IMR-90 (cell line): ENCODE results near the gene CLASRP. TPM values are rescaled to one million over a fixed set of nuclear protein-coding genes. Genes with fewer than 3 reads are reported as not detected.

Experiments used
- ATAC-seq: fragments of 200-7000 bp; cut with Tn5 transposase; 2 replicates; pipeline ENCODE4 v1.9.1; 2020; ENCODE audit warnings: low read depth, mild to moderate bottlenecking, moderate library complexity
- BruUV-seq: library from RNA; stranded (reverse); fragments of 400-500 nt; replicated peaks from 2 replicates; lab custom pipeline; 2021; lab: Mats Ljungman, UMichigan
- CTCF ChIA-PET: fragments of 300-600 bp; formaldehyde crosslinking; extraction: SDS; loops from one replicate; lab custom pipeline; 2021; ENCODE audit warnings: antibody characterized with exemption; lab: Yijun Ruan, JAX
- POLR2A ChIA-PET: fragments of 300-600 bp; sonication (Branson Sonifier 250); formaldehyde crosslinking; loops from one replicate; lab custom pipeline; 2022; ENCODE audit warnings: antibody characterized with exemption; ENCODE audit not compliant: unreplicated experiment; lab: Charles Lee
- DNase-seq: peaks from one replicate; pipeline ENCODE4 v3.0.0; 2013
- H2AFZ ChIP-seq: replicated peaks from 2 replicates; pipeline ENCODE3; 2013; ENCODE audit warnings: low read length, mild to moderate bottlenecking; ENCODE audit not compliant: poor library complexity
- H2AK5ac ChIP-seq: 2 replicates; pipeline ENCODE4 v1.6.1; 2013; ENCODE audit warnings: low read depth, low read length, inconsistent platforms
- H2AK9ac ChIP-seq: replicated peaks from 2 replicates; pipeline ENCODE3; 2013; ENCODE audit warnings: mild to moderate bottlenecking, low read depth, low read length, moderate library complexity; ENCODE audit not compliant: poor library complexity
- H2BK120ac ChIP-seq: 2 replicates; pipeline ENCODE4 v1.6.1; 2013; ENCODE audit warnings: low read depth, low read length, inconsistent platforms
- H2BK15ac ChIP-seq: 3 replicates; pipeline ENCODE4 v1.6.1; 2013; ENCODE audit warnings: low read depth, low read length, inconsistent platforms
- H2BK20ac ChIP-seq: 2 replicates; pipeline ENCODE4 v1.6.1; 2013; ENCODE audit warnings: low read depth, mild to moderate bottlenecking, inconsistent platforms, low read length, moderate library complexity
- H2BK5ac ChIP-seq: 2 replicates; pipeline ENCODE4 v1.6.1; 2013; ENCODE audit warnings: mild to moderate bottlenecking, low read depth, low read length, inconsistent platforms; ENCODE audit not compliant: poor library complexity, severe bottlenecking
- H3K14ac ChIP-seq: replicated peaks from 2 replicates; pipeline ENCODE4 v1.6.1; 2013; ENCODE audit warnings: low read depth, low read length, inconsistent platforms
- H3K18ac ChIP-seq: 2 replicates; pipeline ENCODE4 v1.6.1; 2013; ENCODE audit warnings: low read depth, low read length, control low read depth
- H3K23ac ChIP-seq: 2 replicates; pipeline ENCODE4 v1.6.1; 2013; ENCODE audit warnings: low read depth, low read length, inconsistent platforms
- H3K27ac ChIP-seq: 2 replicates; pipeline ENCODE4 v1.5.1; 2013; ENCODE audit warnings: mild to moderate bottlenecking, control low read depth, low read length; ENCODE audit not compliant: insufficient read depth
- H3K27me3 ChIP-seq: 2 replicates; pipeline ENCODE4 v1.6.1; 2013; ENCODE audit warnings: low read length; ENCODE audit not compliant: control insufficient read depth, insufficient read depth
- H3K36me3 ChIP-seq: 2 replicates; pipeline ENCODE4 v1.6.1; 2013; ENCODE audit warnings: low read length, mixed read lengths; ENCODE audit not compliant: control insufficient read depth, insufficient read depth
- H3K4ac ChIP-seq: 2 replicates; pipeline ENCODE4 v1.6.1; 2013; ENCODE audit warnings: low read depth, low read length, inconsistent platforms
- H3K4me1 ChIP-seq: 2 replicates; pipeline ENCODE4 v1.6.1; 2013; ENCODE audit warnings: low read length, mixed read lengths; ENCODE audit not compliant: control insufficient read depth, insufficient read depth
- H3K4me2 ChIP-seq: 2 replicates; pipeline ENCODE4 v1.6.1; 2013; ENCODE audit warnings: low read depth, mild to moderate bottlenecking, control low read depth, low read length, moderate library complexity
- H3K4me3 ChIP-seq: 2 replicates; pipeline ENCODE4 v1.5.1; 2013; ENCODE audit warnings: low read depth, mild to moderate bottlenecking, control low read depth, low read length, moderate library complexity; ENCODE audit not compliant: insufficient read depth
- H3K56ac ChIP-seq: 2 replicates; pipeline ENCODE4 v1.6.1; 2013; ENCODE audit warnings: low read length, inconsistent platforms; ENCODE audit not compliant: insufficient read depth; ENCODE audit errors: extremely low read depth
- H3K79me1 ChIP-seq, 2 experiments: 2 replicates each; pipeline ENCODE4 v1.6.1; 2013; ENCODE audit warnings: low read length in 2 of 2, inconsistent platforms in 1 of 2, low read depth in 1 of 2
- H3K9ac ChIP-seq: 2 replicates; pipeline ENCODE4 v1.6.1; 2013; ENCODE audit warnings: low read depth, low read length, control low read depth
- H3K9me1 ChIP-seq: 2 replicates; pipeline ENCODE4 v1.6.1; 2013; ENCODE audit warnings: low read length, inconsistent platforms; ENCODE audit not compliant: insufficient read depth
- H3K9me3 ChIP-seq: 2 replicates; pipeline ENCODE4 v1.6.1; 2013; ENCODE audit warnings: low read length; ENCODE audit not compliant: control insufficient read depth, insufficient read depth
- H4K20me1 ChIP-seq: 2 replicates; pipeline ENCODE4 v1.6.1; 2013; ENCODE audit warnings: low read length, inconsistent platforms; ENCODE audit not compliant: insufficient read depth
- H4K5ac ChIP-seq: 2 replicates; pipeline ENCODE4 v1.6.1; 2013; ENCODE audit warnings: mild to moderate bottlenecking, low read depth, low read length, control low read depth
- H4K8ac ChIP-seq, 2 experiments: 2 replicates each; pipeline ENCODE4 v1.6.1; 2013; ENCODE audit warnings: low read depth in 2 of 2, low read length in 2 of 2, control low read depth in 1 of 2, inconsistent platforms in 1 of 2
- H4K91ac ChIP-seq: 2 replicates; pipeline ENCODE4 v1.6.1; 2013; ENCODE audit warnings: low read depth, low read length, inconsistent platforms; ENCODE audit not compliant: insufficient read depth
- BHLHE40 ChIP-seq: fragments of 150-350 bp; IDR thresholded peaks from 2 replicates; pipeline ENCODE4 v1.6.1; 2016; ENCODE audit warnings: mild to moderate bottlenecking, low read depth, low read length
- CEBPB ChIP-seq: IDR thresholded peaks from 2 replicates; pipeline ENCODE4 v1.6.1; 2012; ENCODE audit warnings: low read depth, low read length, improper control_type of control experiment
- CHD1 ChIP-seq: IDR thresholded peaks from 2 replicates; pipeline ENCODE4 v1.6.1; 2012; ENCODE audit warnings: low read depth, low read length, improper control_type of control experiment
- FOS ChIP-seq: fragments of 150-350 bp; IDR thresholded peaks from 2 replicates; pipeline ENCODE4 v1.6.1; 2016; ENCODE audit warnings: low read depth, low read length
- MAFK ChIP-seq: IDR thresholded peaks from 2 replicates; pipeline ENCODE4 v1.6.1; 2012; ENCODE audit warnings: low read depth, low read length, improper control_type of control experiment
- MAZ ChIP-seq: IDR thresholded peaks from 2 replicates; pipeline ENCODE4 v1.6.1; 2012; ENCODE audit warnings: low read depth, mild to moderate bottlenecking, low read length, improper control_type of control experiment, moderate library complexity, borderline replicate concordance
- MXI1 ChIP-seq: IDR thresholded peaks from 2 replicates; pipeline ENCODE4 v1.6.1; 2012; ENCODE audit warnings: low read depth, mild to moderate bottlenecking, low read length, moderate library complexity, borderline replicate concordance
- POLR2A ChIP-seq: IDR thresholded peaks from 2 replicates; pipeline ENCODE4 v1.6.1; 2012; ENCODE audit warnings: mild to moderate bottlenecking, low read depth, low read length
- RAD21 ChIP-seq: IDR thresholded peaks from 2 replicates; pipeline ENCODE4 v1.6.1; 2012; ENCODE audit warnings: low read length, improper control_type of control experiment
- RCOR1 ChIP-seq: IDR thresholded peaks from 2 replicates; pipeline ENCODE4 v1.6.1; 2012; ENCODE audit warnings: mild to moderate bottlenecking, low read length, improper control_type of control experiment; ENCODE audit not compliant: insufficient replicate concordance
- RFX5 ChIP-seq: IDR thresholded peaks from 2 replicates; pipeline ENCODE4 v1.8.0; 2012; ENCODE audit warnings: low read depth, mild to moderate bottlenecking, low read length, moderate library complexity
- SMC3 ChIP-seq: fragments of 150-350 bp; IDR thresholded peaks from 2 replicates; pipeline ENCODE4 v1.6.1; 2016; ENCODE audit warnings: low read depth, mild to moderate bottlenecking, antibody characterized with exemption, low read length, moderate library complexity
- USF2 ChIP-seq: fragments of 150-350 bp; IDR thresholded peaks from 2 replicates; pipeline ENCODE4 v1.6.1; 2017; ENCODE audit warnings: mild to moderate bottlenecking, antibody characterized with exemption, low read length, low read depth
- WGBS, 2 experiments: methylation state at CpG; one replicate each; pipeline versions ENCODE4 v1.1.5 to v1.1.7; 2013; ENCODE audit warnings: missing lambda C conversion rate in 2 of 2; ENCODE audit not compliant: insufficient read length in 1 of 2; ENCODE audit errors: extremely low coverage in 2 of 2; 5-methylcytosine and 5-hydroxymethylcytosine counted together
- dilution Hi-C: fragments of 300-500 bp; cut with HindIII; formaldehyde crosslinking; loops from one replicate; pipeline ENCODE4 v1.14.3; 2018; ENCODE audit warnings: low sequenced_read_pairs; ENCODE audit not compliant: unreplicated experiment
- in situ Hi-C: fragments of 300-500 bp; cut with MboI; formaldehyde crosslinking; loops from 3 replicates; pipeline ENCODE4 v1.14.3; 2019; ENCODE audit warnings: low sequenced_read_pairs, inconsistent platforms, mixed read lengths
- intact Hi-C: fragments of 100-400 bp; cut with micrococcal nuclease; formaldehyde crosslinking; loops from 2 replicates; pipeline ENCODE4 v1.10.0; 2022
- polyA plus RNA-seq, 3 experiments: library from polyadenylated mRNA; depleted of rRNA; stranded (reverse); fragments of >200 nt; gene quantifications; 2 replicates each; pipeline ENCODE4 v1.2.3, GENCODE V29; 2012; ENCODE audit warnings: low replicate concordance in 1 of 3
- total RNA-seq: library from RNA; depleted of rRNA; stranded (reverse); fragments of >200 nt; gene quantifications from 2 replicates; pipeline ENCODE4 v1.2.3, GENCODE V29; 2012
- TF ChIP-seq, protein P1 (sequence below): fragments of 150-350 bp; IDR thresholded peaks from 2 replicates; pipeline ENCODE4 v1.6.1; 2016; ENCODE audit warnings: low read depth, mild to moderate bottlenecking, low read length, moderate library complexity, borderline replicate concordance

CLASRP gene
- total and polyA plus RNA-seq, 2 of the 4 experiments (the other 2 are of a cell fraction), result 19.9 to 31.7 TPM

DNA sequence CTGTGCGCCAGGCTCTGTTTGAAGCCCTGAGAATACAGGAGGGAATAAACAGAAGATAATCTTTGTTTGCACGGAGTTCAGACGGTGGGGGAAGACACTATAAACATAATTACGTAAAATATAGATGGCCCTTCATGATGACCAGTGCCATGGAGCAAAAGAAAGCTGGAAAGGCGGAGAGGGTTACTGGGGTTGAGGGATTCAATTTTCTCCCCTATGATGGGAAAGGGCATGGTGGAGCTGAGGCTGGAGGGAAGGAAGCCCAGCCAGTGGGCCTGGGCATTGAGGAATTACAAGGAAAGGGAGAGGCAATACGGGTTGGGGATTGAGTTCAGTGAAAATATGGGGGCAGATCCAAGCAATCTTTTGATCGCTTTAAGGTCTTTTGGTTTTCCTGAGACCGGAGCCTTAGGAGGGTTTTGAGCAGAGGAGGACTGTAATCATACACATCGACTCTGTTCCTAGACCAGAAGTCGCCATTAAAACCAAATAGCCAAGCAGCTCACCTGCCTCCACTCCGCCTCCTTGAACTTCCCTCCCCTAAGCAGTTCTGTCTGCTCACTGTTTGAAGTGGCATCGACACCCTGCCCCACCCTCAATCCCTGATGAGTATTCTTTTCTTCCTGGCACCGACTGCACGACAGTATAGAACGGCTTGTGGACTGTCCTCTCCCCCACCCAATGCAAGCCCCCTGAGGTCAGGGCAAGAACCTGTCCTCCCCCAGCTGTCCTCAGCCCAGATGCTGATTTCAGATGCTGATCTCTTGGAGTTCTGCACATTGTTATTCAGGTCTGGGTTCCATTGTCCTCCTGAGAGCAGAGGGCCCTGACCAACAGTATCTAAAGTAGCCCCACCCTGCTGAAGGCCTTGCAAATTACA is 38.2 kb downstream of the CLASRP start:
- H2BK15ac ChIP-seq, result no peak overlapping the region
- peak overlapping the region; percentile 16; the same call in 1 of the 2 replicates for H3K23ac ChIP-seq
- no peak overlapping the region; the same call in none of the 2 replicates for H2AK5ac ChIP-seq
- ATAC-seq (no peak), DNase-seq (no peak)
- peaks cover 15% of the 10 kb centered on the region for H3K9me1 ChIP-seq
- H3K18ac ChIP-seq, result no peak overlapping the region
- H3K36me3 ChIP-seq, result peaks cover 6% of the 10 kb centered on the region
- H4K5ac ChIP-seq, result peak overlapping the region; percentile 0
- in situ Hi-C loops (no loop called here), dilution Hi-C loops (no loop called here), intact Hi-C loops (no loop called here)
- H3K79me1 ChIP-seq, result peaks cover 13 to 37% of the 10 kb centered on the region in 2 experiments
- no peak overlapping the region for H3K4me3 ChIP-seq
- H4K8ac ChIP-seq, result peak overlapping the region; percentile 54 to 85; a peak in 2 of 4 replicates
- no peak overlapping the region for H3K9ac ChIP-seq
- H3K27me3 ChIP-seq, result no peaks in the 10 kb centered on the region
- H3K56ac ChIP-seq, result no peak overlapping the region
- BruUV-seq, result no TSS peak
- no peak overlapping the region for H2BK20ac ChIP-seq
- H3K4ac ChIP-seq, result 0 out of 2 replicates have a peak overlapping the region, but pooled peaks have one; percentile 30
- peak overlapping the region; percentile 65 for H3K4me2 ChIP-seq
- 82% methylated on average over 6 of the region's 15 CpGs; no CpG with 5 or more reads in 1 of the 2 experiments for WGBS, 2 experiments
- POLR2A ChIA-PET, result no interaction called here
- no peak overlapping the region for H3K14ac ChIP-seq
- H4K91ac ChIP-seq, result no peak overlapping the region
- H4K20me1 ChIP-seq, result no peaks in the 10 kb centered on the region
- peaks cover 5% of the 10 kb centered on the region; the same call in 1 of the 2 replicates for H3K4me1 ChIP-seq
- H3K27ac ChIP-seq, result no peak overlapping the region
- CTCF ChIA-PET, result interaction anchor here (1.0 kb wide), 1 partner anchor 18 kb away, joined by 3 read pairs; no protein-coding TSS in a partner anchor
- H2BK120ac ChIP-seq, result no peak overlapping the region
- H3K9me3 ChIP-seq, result no peaks in the 10 kb centered on the region
- H2AK9ac ChIP-seq, result peak overlapping the region; percentile 78
- no peak overlapping the region for H2BK5ac ChIP-seq
- peak overlapping the region; percentile 91 for H2AFZ ChIP-seq
- TF ChIP-seq USF2 (no peak), SMC3 (no peak), FOS (no peak), CEBPB (no peak), MXI1 (no peak), POLR2A (no peak), MAFK (no peak), CHD1 (no peak), RAD21 (no peak), MAZ (no peak), RFX5 (no peak), RCOR1 (no peak), BHLHE40 (no peak)
- TF ChIP-seq, protein P1, sequence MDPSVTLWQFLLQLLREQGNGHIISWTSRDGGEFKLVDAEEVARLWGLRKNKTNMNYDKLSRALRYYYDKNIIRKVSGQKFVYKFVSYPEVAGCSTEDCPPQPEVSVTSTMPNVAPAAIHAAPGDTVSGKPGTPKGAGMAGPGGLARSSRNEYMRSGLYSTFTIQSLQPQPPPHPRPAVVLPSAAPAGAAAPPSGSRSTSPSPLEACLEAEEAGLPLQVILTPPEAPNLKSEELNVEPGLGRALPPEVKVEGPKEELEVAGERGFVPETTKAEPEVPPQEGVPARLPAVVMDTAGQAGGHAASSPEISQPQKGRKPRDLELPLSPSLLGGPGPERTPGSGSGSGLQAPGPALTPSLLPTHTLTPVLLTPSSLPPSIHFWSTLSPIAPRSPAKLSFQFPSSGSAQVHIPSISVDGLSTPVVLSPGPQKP, result no peak
